ENCODE measurements around the gene UBALD1. TPM values are rescaled to one million over a fixed set of nuclear protein-coding genes. Genes with fewer than 3 reads are reported as not detected.

The UBALD1 gene
- total RNA-seq, 2 experiments from 2014 or later: 13.4 to 13.5 TPM

GRCh38 chr16:4611337-4612021 is 3.2 kb downstream of the UBALD1 start:
- ChIA-PET CTCF (interaction anchor here (1.1 kb wide), 1 partner anchor 13 kb away, joined by 4 read pairs; the partner anchor contains the start of gene MGRN1), POLR2A (no interaction called here)
- Mint-ChIP-seq H3K27me3 (no peaks in the 10 kb centered on the region), H3K4me3 (no peak overlapping the region), H3K27ac (no peak overlapping the region), H3K9me3 (no peaks in the 10 kb centered on the region), H3K36me3 (no peaks in the 10 kb centered on the region), H3K4me1 (ENCODE audit: low read depth) (peaks cover 16% of the 10 kb centered on the region)
- intact Hi-C loops (cut with micrococcal nuclease): loop anchor here (10.0 kb wide), 1 partner anchor 357 kb away; no protein-coding TSS in a partner anchor
- DNase-seq: no peak

GRCh38 chr16:4610011-4611005 is 4.4 kb downstream of the UBALD1 start:
- POLR2A ChIA-PET: no interaction called here
- CTCF ChIA-PET: no interaction called here
- intact Hi-C loops (cut with micrococcal nuclease): loop anchor here (10.0 kb wide), 1 partner anchor 356 kb away; no protein-coding TSS in a partner anchor
- no peak overlapping the region for H3K4me3 Mint-ChIP-seq
- no peaks in the 10 kb centered on the region for H3K9me3 Mint-ChIP-seq
- H3K27ac Mint-ChIP-seq: no peak overlapping the region
- H3K36me3 Mint-ChIP-seq: no peaks in the 10 kb centered on the region
- peaks cover 8% of the 10 kb centered on the region for H3K4me1 Mint-ChIP-seq (ENCODE audit: low read depth)
- no peak for DNase-seq
- no peaks in the 10 kb centered on the region for H3K27me3 Mint-ChIP-seq

- H3K9me3 Mint-ChIP-seq: no peaks in the 10 kb centered on the region
- H3K36me3 Mint-ChIP-seq: no peaks in the 10 kb centered on the region
- DNase-seq: no peak
- peaks cover 6% of the 10 kb centered on the region for H3K4me1 Mint-ChIP-seq (ENCODE audit: low read depth)
- H3K27ac Mint-ChIP-seq: no peak overlapping the region
- intact Hi-C loops (cut with micrococcal nuclease): loop anchor here (10.0 kb wide), 1 partner anchor 355 kb away; no protein-coding TSS in a partner anchor
- ChIA-PET CTCF (no interaction called here), POLR2A (no interaction called here)
- H3K4me3 Mint-ChIP-seq: no peak overlapping the region
- no peaks in the 10 kb centered on the region for H3K27me3 Mint-ChIP-seq
Observed at GRCh38 chr16:4609200-4610010, 5.3 kb downstream of the UBALD1 start.

GRCh38 chr16:4608704-4608980 is 6.0 kb downstream of the UBALD1 start:
- Mint-ChIP-seq H3K27me3 (no peaks in the 10 kb centered on the region), H3K27ac (no peak overlapping the region), H3K4me3 (no peak overlapping the region), H3K9me3 (no peaks in the 10 kb centered on the region), H3K36me3 (no peaks in the 10 kb centered on the region), H3K4me1 (ENCODE audit: low read depth) (peaks cover 6% of the 10 kb centered on the region)
- intact Hi-C loops (cut with micrococcal nuclease): no loop called here
- ChIA-PET CTCF (no interaction called here), POLR2A (no interaction called here)
- DNase-seq: no peak

GRCh38 chr16:4607841-4608703 is 6.6 kb downstream of the UBALD1 start:
- intact Hi-C loops (cut with micrococcal nuclease): no loop called here
- no peaks in the 10 kb centered on the region for H3K36me3 Mint-ChIP-seq
- CTCF ChIA-PET: interaction anchor here (0.5 to 1.0 kb wide), 2 partner anchors 9 to 16 kb away, joined by 3 to 5 read pairs; no protein-coding TSS in a partner anchor
- H3K9me3 Mint-ChIP-seq: no peaks in the 10 kb centered on the region
- no peaks in the 10 kb centered on the region for H3K27me3 Mint-ChIP-seq
- POLR2A ChIA-PET: no interaction called here
- no peak overlapping the region for H3K27ac Mint-ChIP-seq
- H3K4me3 Mint-ChIP-seq: no peak overlapping the region
- H3K4me1 Mint-ChIP-seq (ENCODE audit: low read depth): peaks cover 3% of the 10 kb centered on the region
- no peak for DNase-seq

- ChIA-PET POLR2A (no interaction called here), CTCF (interaction anchor here (1.2 to 1.6 kb wide), 2 partner anchors 9 to 20 kb away, joined by 3 read pairs; no protein-coding TSS in a partner anchor)
- Mint-ChIP-seq H3K4me1 (ENCODE audit: low read depth) (no peaks in the 10 kb centered on the region), H3K27ac (no peak overlapping the region), H3K4me3 (no peak overlapping the region), H3K27me3 (no peaks in the 10 kb centered on the region), H3K36me3 (no peaks in the 10 kb centered on the region), H3K9me3 (no peaks in the 10 kb centered on the region)
- DNase-seq: no peak
- intact Hi-C loops (cut with micrococcal nuclease): no loop called here
Observed at GRCh38 chr16:4606354-4606753, 8.3 kb downstream of the UBALD1 start.

- no peaks in the 10 kb centered on the region for H3K4me1 Mint-ChIP-seq (ENCODE audit: low read depth)
- no peaks in the 10 kb centered on the region for H3K27me3 Mint-ChIP-seq
- no peaks in the 10 kb centered on the region for H3K9me3 Mint-ChIP-seq
- intact Hi-C loops (cut with micrococcal nuclease): no loop called here
- ChIA-PET POLR2A (no interaction called here), CTCF (no interaction called here)
- DNase-seq: no peak
- no peaks in the 10 kb centered on the region for H3K36me3 Mint-ChIP-seq
- H3K4me3 Mint-ChIP-seq: no peak overlapping the region
- H3K27ac Mint-ChIP-seq: no peak overlapping the region
Observed at GRCh38 chr16:4604401-4604800, 10.3 kb downstream of the UBALD1 start.

- Mint-ChIP-seq H3K27me3 (no peaks in the 10 kb centered on the region), H3K9me3 (no peaks in the 10 kb centered on the region), H3K4me3 (no peak overlapping the region), H3K4me1 (ENCODE audit: low read depth) (no peaks in the 10 kb centered on the region), H3K27ac (no peak overlapping the region), H3K36me3 (no peaks in the 10 kb centered on the region)
- ChIA-PET POLR2A (no interaction called here), CTCF (interaction anchor here (0.6 kb wide), 1 partner anchor 13 kb away, joined by 3 read pairs; no protein-coding TSS in a partner anchor)
- no peak for DNase-seq
- intact Hi-C loops (cut with micrococcal nuclease): no loop called here
Observed at GRCh38 chr16:4603624-4604170, 11.0 kb downstream of the UBALD1 start.

GRCh38 chr16:4602331-4602730 is 12.4 kb downstream of the UBALD1 start:
- CTCF ChIA-PET: no interaction called here

GRCh38 chr16:4601864-4602186 is 12.9 kb downstream of the UBALD1 start:
- Mint-ChIP-seq H3K27ac (no peak overlapping the region), H3K4me3 (no peak overlapping the region), H3K9me3 (no peaks in the 10 kb centered on the region), H3K27me3 (no peaks in the 10 kb centered on the region), H3K36me3 (no peaks in the 10 kb centered on the region), H3K4me1 (ENCODE audit: low read depth) (no peaks in the 10 kb centered on the region)
- DNase-seq: no peak
- intact Hi-C loops (cut with micrococcal nuclease): no loop called here
- CTCF ChIA-PET: no interaction called here
- POLR2A ChIA-PET: no interaction called here

More at GRCh38 chr16:4602331-4602730, 12.4 kb downstream of the UBALD1 start:
- intact Hi-C loops (cut with micrococcal nuclease): no loop called here
- Mint-ChIP-seq H3K4me1 (ENCODE audit: low read depth) (no peaks in the 10 kb centered on the region), H3K27me3 (no peaks in the 10 kb centered on the region), H3K27ac (no peak overlapping the region), H3K9me3 (no peaks in the 10 kb centered on the region), H3K36me3 (no peaks in the 10 kb centered on the region), H3K4me3 (no peak overlapping the region)
- DNase-seq: no peak
- POLR2A ChIA-PET: no interaction called here

GRCh38 chr16:4601036-4601863 is 13.4 kb downstream of the UBALD1 start:
- Mint-ChIP-seq H3K27me3 (no peaks in the 10 kb centered on the region), H3K4me3 (no peak overlapping the region), H3K27ac (no peak overlapping the region), H3K9me3 (no peaks in the 10 kb centered on the region), H3K36me3 (no peaks in the 10 kb centered on the region), H3K4me1 (ENCODE audit: low read depth) (no peaks in the 10 kb centered on the region)
- ChIA-PET CTCF (no interaction called here), POLR2A (no interaction called here)
- DNase-seq: no peak
- intact Hi-C loops (cut with micrococcal nuclease): no loop called here
